ENCODE measurements around the gene MYL9.

The MYL9 gene

DNA sequence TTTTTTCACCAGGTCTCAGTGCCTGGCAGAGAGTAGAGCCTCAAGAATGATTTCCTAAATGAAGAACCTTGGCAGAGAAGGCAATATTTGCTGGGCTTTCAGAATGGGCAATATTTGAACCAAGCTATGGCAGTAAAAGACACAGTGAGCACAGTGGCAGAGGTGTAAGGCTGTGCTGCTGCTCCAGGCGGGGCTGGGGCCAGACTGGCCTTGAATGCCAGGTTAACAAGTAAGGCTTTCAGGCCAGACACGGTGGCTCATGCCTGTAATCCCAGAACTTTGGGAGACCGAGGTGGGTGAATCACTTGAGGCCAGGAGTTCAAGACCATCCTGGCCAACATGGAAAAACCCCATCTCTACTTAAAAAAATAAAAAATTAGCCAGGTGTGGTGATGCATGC is 8.5 kb upstream of the MYL9 start:
- Mint-ChIP-seq H3K4me3 (no peak overlapping the region), H3K27me3 (no peaks in the 10 kb centered on the region), H3K4me1 (ENCODE audit: low read depth in 2 of 2) (no peaks in the 10 kb centered on the region), H3K9me3 (no peaks in the 10 kb centered on the region), H3K27ac (no peak overlapping the region), H3K36me3 (ENCODE audit: insufficient read depth) (peaks cover under 1% of the 10 kb centered on the region)
- DNase-seq (no peak), ATAC-seq (replicated peaks) (no peak)

DNA sequence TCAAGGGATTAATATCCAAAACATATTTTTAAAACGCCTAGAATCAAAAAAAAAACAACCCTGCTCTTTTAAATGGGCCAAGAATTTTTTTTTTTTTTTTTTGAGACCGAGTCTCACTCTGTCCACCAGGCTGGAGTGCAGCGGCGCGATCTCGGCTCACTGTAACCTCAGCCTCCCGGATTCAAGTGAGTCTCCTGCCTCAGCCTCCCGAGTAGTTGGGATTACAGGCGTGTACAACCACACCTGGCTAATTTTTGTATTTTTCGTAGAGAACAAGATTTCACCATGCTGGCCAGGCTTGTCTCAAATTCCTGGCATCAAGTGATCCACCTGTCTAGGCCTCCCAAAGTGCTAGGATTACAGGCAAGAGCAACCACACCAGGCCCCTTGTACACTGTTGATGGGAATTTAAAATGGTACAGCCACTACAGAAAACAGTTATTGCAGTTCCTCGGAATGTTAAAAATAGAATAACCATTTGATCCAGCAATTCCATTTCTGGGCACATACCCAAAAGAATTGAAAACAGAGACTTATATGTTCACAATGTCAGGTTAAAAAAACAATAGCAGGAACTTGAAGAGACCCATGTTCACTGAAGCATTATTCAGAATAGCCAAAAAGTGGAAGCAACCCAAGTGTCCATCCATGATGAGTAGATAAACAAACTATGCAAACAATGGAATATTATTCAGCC is 3.1 kb upstream of the MYL9 start:
- no peaks in the 10 kb centered on the region for H3K9me3 Mint-ChIP-seq
- H3K27ac Mint-ChIP-seq = no peak overlapping the region

DNA sequence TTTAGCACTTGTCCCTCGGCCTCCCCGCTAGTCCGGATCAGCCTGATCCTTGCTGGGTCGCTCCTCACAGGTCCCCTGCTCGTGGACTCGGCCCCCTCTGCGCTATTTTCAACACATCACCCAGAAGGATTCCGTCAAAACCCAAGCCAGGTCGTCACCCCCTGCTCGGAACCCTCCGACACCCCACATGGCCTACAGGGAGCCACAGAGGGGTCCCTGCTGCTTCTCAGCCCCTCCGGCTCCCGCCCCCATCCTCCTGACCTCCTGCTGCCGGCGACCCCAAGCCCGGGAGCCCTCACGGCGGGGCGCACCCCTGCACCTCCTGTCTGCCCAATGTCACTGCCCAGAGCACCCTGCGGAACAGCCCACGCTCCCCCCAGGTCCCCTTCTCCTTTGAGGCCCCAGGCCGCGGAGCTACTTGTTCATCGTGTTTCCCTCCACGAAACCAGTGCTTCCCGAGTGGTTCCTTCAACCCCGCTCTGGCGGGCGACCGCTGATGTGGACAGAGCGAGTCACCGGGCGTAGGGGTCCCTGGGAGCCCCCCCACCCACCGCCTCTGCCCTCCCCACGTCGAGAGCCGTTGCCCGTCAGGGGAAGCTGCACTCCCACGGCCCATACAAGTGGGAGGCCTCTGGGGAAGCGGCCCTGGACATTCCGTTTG is 638 bp upstream of the MYL9 start:
- Mint-ChIP-seq H3K27ac (no peak overlapping the region), H3K9me3 (no peaks in the 10 kb centered on the region), H3K4me1 (ENCODE audit: low read depth in 2 of 2) (no peaks in the 10 kb centered on the region), H3K36me3 (ENCODE audit: insufficient read depth) (no peaks in the 10 kb centered on the region), H3K27me3 (no peaks in the 10 kb centered on the region), H3K4me3 (no peak overlapping the region)
- DNase-seq (no peak), ATAC-seq (replicated peaks) (no peak)

More for the DNA sequence above, 3.1 kb upstream of the MYL9 start:
- no peak for DNase-seq
- ATAC-seq (replicated peaks) = no peak
- no peaks in the 10 kb centered on the region for H3K36me3 Mint-ChIP-seq (ENCODE audit: insufficient read depth)
- H3K27me3 Mint-ChIP-seq = no peaks in the 10 kb centered on the region
- no peaks in the 10 kb centered on the region for H3K4me1 Mint-ChIP-seq (ENCODE audit: low read depth in 2 of 2)
- H3K4me3 Mint-ChIP-seq = no peak overlapping the region

DNA sequence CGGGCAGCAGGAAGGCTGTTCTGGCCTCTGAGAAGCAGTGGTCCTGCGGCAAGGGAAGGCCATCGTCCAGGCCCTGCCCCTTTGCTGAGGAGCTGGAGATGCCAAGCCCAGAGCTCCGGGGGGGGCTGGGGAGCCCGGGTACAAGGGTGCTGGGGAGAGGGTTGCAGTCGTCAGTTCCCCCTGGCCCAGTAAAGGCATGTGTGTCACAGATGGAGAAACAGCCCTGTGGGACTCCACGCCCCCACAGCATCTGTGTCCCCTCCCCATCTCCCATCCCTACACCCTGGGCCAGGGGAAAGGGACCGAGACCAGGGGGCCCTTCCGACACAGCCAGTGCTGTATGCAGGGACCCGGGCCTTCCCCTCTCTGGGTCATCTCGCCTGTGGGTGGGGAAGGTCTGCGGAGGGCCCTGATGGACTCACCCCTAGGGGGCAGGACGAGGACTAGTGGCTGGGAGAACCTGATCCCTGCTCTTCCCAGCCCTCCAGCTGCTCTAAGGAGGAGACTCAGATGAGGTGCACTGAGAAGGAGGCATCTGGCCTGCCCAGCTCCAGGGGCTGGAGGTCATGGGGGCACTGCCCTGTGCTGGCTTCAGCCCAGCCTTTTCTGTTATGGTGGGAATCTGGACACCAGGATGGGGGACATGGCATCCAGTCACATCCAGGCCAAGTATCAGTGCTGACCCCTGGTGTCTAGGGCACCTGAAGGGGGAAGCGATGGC is 609 bp downstream of the MYL9 start:
- no peak for DNase-seq

DNA sequence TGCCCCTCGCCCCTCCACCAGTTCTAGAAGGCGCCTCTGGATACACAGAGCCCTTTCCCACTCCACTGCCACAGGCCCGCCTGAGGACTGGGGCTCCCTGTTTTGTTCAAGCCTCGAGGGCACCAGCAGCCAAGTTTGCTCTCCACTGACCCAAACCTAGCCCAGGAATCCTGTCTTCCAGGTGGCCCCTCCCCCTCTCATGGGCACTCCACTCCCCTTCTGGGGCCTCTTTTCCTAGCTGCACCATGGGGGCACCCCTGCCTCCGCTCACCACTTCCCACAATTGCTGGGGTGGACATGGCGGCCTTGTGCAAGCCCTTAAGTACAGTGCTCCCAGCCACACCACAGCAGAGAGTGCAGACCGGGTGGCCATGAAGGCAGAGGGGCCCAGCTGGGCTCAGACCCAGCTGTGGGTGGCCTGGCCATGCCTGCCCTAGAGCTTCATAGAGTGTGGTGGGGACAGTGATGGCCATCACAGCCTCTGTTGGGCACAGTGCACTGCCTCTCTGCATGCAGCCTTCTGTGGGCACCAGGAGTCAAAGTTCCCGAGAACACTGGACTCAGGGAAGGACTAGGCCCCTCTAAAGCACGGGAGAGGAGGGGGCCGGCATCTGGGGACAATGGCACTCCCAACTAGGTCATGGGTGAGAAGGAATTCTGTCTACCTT is 1.3 kb downstream of the MYL9 start:
- Mint-ChIP-seq H3K9me3 (no peaks in the 10 kb centered on the region), H3K27ac (peak overlapping the region in 1 of 2 donors; percentile 78), H3K36me3 (ENCODE audit: insufficient read depth) (no peaks in the 10 kb centered on the region), H3K4me1 (ENCODE audit: low read depth in 2 of 2) (no peaks in the 10 kb centered on the region), H3K27me3 (no peaks in the 10 kb centered on the region), H3K4me3 (no peak overlapping the region)
- DNase-seq (no peak), ATAC-seq (replicated peaks) (no peak)

More for the DNA sequence above, 609 bp downstream of the MYL9 start:
- Mint-ChIP-seq H3K36me3 (ENCODE audit: insufficient read depth) (no peaks in the 10 kb centered on the region), H3K27ac (no peak overlapping the region), H3K9me3 (no peaks in the 10 kb centered on the region), H3K27me3 (no peaks in the 10 kb centered on the region), H3K4me3 (peak overlapping the region in 1 of 2 donors; percentile 38), H3K4me1 (ENCODE audit: low read depth in 2 of 2) (no peaks in the 10 kb centered on the region)
- no peak for ATAC-seq (replicated peaks)

DNA sequence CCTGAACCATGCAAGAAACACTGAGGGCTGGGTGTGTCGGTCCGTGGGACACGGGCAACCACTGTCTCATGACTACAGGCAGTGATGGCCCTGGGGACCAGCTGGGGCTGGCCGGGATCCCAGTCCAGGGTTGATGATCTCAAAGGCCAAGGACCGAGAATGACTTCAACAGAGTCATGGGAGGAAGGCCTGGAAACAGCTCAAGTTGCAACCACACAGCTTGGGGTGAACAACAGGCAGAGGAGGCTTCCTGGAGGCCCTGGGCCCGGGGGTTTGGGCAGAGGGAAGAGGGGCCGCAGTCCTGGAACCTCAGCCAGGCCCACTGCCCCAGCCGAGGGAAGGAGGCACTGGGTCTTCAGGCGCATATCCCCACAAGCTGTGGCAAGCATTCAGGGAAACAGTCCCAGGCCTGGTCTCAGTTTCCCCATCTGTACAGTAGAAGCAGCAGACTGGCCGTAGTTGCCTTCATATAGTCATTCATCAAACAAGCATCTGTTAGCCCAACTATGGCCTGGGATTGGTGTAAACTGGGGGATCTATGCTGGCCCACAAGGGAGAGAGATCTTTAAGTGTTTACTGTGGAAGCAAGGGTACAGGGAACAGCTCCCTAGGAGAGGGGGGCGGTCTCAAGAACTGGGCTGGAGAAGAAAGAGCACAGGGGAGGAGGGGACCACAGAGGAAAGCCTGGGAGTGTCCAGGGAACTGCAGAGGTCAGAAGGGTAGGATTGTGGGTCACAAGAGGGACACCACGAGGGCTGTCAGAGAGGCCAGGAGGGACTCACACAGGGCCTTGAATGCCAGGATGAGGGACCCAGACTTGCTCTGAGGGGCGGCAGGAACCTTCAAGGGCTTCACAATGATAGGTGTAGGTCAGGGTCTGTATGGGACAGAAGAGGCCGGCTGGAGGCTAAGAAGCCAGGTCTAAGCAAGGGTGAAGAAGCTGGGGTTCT is 2.1 kb downstream of the MYL9 start:
- H3K27ac Mint-ChIP-seq = no peak overlapping the region
- no peaks in the 10 kb centered on the region for H3K36me3 Mint-ChIP-seq (ENCODE audit: insufficient read depth)
- no peak for ATAC-seq (replicated peaks)
- DNase-seq = no peak
- no peaks in the 10 kb centered on the region for H3K27me3 Mint-ChIP-seq
- no peak overlapping the region for H3K4me3 Mint-ChIP-seq
- no peaks in the 10 kb centered on the region for H3K4me1 Mint-ChIP-seq (ENCODE audit: low read depth in 2 of 2)
- no peaks in the 10 kb centered on the region for H3K9me3 Mint-ChIP-seq

DNA sequence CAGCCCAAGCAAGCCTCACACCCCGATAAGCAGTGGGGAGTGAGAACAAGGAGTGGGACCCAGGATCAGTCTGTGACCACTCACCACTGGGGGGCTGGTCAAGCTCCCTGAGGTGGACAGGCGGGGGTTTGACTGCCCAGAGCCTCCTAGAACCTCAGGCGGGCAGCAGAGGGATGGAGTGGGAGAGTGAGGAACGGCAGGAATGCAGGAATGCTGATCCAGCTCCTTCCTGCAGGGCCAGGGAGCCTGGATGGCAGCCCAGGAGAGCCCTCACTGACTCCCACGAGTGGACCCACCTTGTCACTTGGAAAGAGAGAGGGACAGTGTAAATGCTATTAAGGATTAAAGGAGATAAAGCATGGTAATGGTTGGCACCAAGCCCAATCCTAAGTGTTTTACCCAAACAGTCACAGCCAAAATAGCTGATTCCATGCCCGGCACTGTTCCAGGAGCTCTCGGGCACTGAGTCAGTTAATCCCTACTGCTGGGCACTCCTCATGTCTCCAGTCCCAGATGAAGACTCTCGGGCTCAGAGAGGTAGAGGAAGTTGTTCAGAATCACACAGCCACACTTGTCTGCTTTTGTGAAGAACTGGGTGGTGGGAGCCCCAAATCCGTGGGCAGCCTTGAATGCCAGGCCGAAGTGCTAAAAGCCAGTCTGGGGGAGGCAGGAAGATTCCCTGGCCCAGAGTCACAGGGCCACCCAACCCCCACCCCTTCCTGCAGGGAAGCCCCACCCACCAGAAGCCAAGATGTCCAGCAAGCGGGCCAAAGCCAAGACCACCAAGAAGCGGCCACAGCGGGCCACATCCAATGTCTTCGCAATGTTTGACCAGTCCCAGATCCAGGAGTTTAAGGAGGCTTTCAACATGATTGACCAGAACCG is 3.1 kb downstream of the MYL9 start:
- ATAC-seq (replicated peaks) (no peak), DNase-seq (no peak)
- no peak overlapping the region for H3K4me3 Mint-ChIP-seq
- no peaks in the 10 kb centered on the region for H3K27me3 Mint-ChIP-seq
- no peaks in the 10 kb centered on the region for H3K9me3 Mint-ChIP-seq
- H3K27ac Mint-ChIP-seq = no peak overlapping the region
- H3K36me3 Mint-ChIP-seq (ENCODE audit: insufficient read depth) = no peaks in the 10 kb centered on the region
- no peaks in the 10 kb centered on the region for H3K4me1 Mint-ChIP-seq (ENCODE audit: low read depth in 2 of 2)

DNA sequence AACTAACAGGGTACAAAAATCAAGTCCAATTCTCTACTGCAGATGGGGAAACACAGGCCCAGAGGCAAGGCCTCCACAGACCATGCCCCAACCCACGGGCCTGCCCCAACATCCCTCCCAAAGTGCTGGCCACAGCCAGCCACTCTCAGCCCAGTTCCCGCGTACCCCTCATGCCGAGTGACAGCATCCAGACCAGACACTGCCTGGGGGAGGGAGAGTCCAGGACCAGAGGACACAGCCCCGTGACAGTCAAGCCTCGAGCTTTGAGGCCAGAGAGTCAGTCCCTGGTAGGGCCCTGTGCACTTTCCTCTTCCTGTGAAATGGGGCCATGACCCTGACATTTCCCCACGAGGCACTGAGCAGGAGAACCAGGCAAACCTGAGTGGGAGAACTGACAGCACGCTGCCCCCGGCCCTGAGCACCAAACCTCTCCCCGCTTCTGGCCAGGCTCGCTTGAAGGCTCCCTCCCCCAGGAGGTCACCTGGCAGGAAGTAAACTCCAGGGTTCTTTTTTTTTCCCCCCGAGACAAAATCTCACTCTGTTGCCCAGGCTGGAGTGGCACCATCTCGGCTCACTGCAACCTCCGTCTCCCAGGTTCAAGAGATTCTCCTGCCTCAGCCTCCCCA is 4.9 kb downstream of the MYL9 start:
- peak overlapping the region in 1 of 2 donors; percentile 8 for H3K27ac Mint-ChIP-seq
- no peak for DNase-seq

DNA sequence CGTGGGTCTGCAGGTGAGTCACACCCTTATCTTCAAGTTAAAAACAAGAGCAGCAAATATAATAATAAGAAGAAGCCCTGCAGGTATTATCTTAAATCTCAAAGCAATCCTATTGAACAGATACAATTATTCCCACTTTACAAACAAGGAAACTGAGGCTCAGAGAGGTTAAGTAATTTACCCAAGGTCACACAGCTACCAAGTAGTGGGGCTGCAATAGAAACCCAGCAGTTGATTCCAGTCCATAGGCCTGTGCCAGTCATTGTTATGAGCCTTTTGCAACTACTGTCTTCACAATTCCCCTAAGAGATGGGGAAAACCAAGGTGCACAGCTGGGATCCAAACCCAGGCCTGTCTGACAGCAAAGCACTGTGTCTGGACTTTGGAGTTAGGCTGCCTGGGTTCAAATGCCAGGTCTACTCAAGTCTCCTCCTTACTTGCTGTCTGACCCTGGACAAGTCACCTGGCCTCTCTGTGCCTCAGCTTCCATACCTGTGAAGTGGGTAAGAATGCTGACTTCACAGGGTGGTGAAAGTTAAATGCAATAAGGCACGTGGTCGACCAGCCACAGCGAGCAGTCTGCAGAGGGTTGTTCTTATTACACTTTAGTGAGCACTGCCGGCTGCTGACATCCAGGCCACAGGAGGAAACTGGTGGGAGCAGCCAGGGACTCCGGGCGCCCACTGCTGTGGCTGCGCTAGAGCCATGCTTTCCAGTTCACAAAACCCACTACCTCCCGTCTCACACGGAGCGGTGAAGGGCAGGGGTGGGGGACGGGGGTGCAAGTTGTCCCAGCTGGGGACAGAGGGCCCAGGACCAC is 6.1 kb downstream of the MYL9 start:
- ATAC-seq (replicated peaks) (no peak), DNase-seq (no peak)
- H3K4me3 Mint-ChIP-seq = no peak overlapping the region
- H3K9me3 Mint-ChIP-seq = no peaks in the 10 kb centered on the region
- H3K27ac Mint-ChIP-seq = peak overlapping the region in 1 of 2 donors; percentile 70
- no peaks in the 10 kb centered on the region for H3K4me1 Mint-ChIP-seq (ENCODE audit: low read depth in 2 of 2)
- peaks cover 3% of the 10 kb centered on the region for H3K36me3 Mint-ChIP-seq (ENCODE audit: insufficient read depth)
- no peaks in the 10 kb centered on the region for H3K27me3 Mint-ChIP-seq

More for the DNA sequence above, 4.9 kb downstream of the MYL9 start:
- Mint-ChIP-seq H3K4me3 (no peak overlapping the region), H3K9me3 (no peaks in the 10 kb centered on the region), H3K4me1 (ENCODE audit: low read depth in 2 of 2) (no peaks in the 10 kb centered on the region), H3K36me3 (ENCODE audit: insufficient read depth) (peaks cover 3% of the 10 kb centered on the region), H3K27me3 (no peaks in the 10 kb centered on the region)
- ATAC-seq (replicated peaks) = no peak

DNA sequence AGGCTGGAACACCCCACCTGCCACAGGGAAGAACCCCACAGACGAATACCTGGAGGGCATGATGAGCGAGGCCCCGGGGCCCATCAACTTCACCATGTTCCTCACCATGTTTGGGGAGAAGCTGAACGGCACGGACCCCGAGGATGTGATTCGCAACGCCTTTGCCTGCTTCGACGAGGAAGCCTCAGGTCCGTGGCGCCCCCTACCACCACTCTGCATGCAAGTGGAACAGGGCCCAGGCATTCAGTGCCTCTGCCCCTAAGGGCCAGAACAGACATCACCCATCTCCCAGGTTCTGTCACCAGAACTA is 6.6 kb downstream of the MYL9 start:
- DNase-seq (no peak), ATAC-seq (replicated peaks) (no peak)
- Mint-ChIP-seq H3K36me3 (ENCODE audit: insufficient read depth) (peaks cover 3% of the 10 kb centered on the region), H3K27ac (no peak overlapping the region), H3K9me3 (no peaks in the 10 kb centered on the region), H3K4me1 (ENCODE audit: low read depth in 2 of 2) (no peaks in the 10 kb centered on the region), H3K4me3 (no peak overlapping the region), H3K27me3 (no peaks in the 10 kb centered on the region)

Measured in effector memory CD8-positive, alpha-beta T cell (primary cell).